ENCODE results near the gene SEPTIN8.

SEPTIN8 gene

DNA sequence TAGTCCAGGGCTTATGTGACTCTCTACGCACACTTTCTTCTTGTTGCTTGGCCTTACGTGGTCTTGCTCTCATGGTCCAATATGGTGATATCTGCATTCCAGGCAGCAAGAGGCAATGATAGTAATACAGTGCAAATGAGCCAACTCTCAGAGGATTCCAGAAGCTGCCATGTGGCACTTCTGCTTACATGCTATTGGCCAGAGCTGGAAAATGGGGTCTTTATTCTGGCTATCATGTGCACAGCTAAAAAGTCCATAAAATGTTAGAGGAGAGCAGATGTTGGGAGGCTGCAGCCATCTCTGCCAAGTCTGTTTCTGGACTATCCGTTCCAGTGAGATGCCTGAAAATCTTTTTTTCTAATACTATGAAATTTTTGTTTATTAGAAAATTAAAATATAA is 2.9 kb upstream of the SEPTIN8 start:
- no peak for DNase-seq

DNA sequence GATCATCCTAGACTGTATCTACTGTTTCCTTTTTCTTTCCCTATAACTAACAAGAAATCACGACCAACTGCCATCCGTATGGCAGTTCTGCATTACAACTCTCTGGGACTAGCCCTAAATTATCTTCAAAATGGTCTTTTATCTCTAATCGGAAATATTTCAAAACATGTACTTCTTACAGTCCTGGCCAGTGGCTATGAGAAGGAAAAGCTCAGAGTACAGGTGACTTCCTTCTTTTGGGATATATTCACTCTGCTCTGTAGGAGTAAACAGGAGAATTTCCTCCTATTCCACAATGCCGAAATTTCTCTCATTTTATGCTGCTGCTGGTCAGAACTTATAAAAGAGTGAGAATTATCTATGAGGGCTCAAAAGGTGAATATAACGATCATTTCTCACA is 1.8 kb upstream of the SEPTIN8 start:
- DNase-seq, result no peak

DNA sequence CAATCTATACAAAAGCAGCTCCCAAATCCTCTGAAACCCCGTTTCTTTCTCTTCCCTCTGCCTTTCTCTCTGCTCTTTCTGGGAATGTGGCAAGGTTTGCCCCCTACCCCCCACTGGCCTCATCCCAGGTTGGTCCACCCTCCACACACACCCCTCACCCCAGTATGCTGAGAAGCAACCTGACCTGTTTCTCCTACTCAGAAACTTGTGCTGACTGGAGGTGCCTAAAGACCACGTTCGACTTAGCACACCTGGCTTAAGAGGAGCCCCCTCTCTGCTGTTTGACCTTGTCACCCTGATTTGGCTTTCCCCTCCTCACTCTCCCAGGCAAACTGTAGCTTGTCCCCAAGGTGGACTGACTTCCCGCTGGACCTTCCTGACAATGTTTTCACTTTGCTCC is 1.1 kb upstream of the SEPTIN8 start:
- DNase-seq, result no peak

DNA sequence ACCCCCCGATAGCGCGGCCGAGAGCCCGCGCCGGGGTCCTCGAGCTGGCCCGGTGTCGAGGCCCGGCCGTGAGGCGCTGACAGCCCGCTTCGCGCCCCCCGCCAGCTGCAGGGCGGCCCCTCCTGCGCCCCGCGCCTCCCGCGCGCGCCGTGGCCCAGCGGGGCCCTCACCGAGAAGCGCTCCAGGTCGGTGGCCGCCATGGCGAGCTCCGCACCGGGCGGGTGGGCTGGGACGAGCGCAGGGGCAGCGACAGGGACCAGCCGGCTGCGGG is 166 bp downstream of the SEPTIN8 start:
- DNase-seq, result no peak

DNA sequence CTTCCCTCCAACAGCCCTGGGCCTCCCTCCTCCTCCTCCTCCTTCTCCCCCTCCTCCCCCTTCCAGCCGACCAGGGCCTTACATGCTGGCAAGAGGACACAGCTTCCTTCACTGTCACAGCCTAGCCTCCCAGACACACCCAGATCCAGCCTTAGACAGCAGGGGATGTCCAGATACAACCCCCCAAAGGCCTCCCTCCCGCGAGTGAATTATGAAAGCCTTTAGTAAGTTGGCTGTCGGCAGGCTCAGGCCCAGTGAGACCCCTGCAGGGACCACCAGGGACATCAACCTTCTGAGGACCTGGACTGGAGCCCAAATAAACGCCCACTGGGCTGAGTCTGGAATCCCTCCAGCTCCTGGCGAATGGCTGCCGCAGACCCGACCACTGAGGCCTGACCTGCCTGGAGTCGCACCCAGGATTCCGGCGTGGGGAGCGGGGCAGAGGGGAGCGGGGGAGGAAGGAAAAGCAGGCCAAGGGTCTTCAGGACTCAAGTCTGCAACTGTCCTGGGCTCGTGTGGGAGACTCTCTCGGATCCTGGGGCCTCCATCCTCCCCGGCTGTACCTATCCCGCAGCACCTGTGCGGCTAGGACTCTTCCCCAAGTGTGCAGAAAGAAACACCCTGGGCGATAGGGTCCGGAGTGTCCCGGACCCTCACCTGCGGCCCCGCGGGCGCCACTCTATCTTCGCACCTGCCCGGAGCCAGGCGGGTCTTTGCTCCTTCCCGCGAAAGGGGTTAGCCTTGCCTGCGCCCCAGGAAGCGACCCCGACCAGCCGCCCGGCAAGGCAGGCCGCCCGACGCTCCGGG is 705 bp downstream of the SEPTIN8 start:
- DNase-seq, result no peak

DNA sequence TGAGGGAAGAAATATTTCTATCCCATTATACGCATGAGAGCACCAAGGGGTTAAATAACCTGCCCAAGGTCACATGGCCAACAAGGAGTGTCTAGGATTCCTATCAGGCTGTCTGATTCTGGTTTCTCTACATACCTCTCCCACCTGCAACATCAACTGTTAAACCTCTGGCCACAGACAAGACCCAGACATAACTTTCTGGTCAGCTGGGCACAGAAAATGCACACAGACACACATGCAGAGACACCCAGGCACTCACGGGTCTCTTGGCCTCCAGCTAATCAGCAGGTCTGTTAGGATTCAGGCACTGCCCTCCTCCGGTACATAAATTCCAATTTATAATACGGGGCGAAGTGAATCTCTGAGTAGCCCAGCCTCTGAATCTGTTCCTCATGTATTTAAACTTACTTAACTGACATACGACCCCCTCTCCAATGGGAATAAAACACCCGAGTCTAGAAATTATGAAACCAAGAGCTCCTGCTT is 1.5 kb downstream of the SEPTIN8 start:
- DNase-seq, result no peak

DNA sequence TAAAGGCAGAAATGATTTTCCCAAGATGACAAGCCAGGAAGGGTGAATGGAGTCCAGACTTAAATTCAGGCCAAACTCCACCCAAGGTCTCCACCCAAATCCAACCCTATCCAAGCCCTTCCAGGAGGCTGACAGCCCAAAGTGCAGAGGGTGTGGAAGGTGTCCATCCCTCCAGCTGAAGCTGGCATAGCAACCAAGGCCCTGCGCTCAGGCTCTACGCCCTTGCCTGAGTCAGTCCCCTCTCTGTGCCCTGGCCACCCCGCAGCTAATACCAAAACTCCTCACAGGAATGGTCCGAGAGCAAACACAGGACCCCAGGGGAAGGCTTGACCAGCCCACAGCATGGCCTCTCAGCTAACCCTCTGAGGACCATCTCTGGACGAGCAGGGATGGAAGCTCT is 2.1 kb downstream of the SEPTIN8 start:
- no peak for DNase-seq

DNA sequence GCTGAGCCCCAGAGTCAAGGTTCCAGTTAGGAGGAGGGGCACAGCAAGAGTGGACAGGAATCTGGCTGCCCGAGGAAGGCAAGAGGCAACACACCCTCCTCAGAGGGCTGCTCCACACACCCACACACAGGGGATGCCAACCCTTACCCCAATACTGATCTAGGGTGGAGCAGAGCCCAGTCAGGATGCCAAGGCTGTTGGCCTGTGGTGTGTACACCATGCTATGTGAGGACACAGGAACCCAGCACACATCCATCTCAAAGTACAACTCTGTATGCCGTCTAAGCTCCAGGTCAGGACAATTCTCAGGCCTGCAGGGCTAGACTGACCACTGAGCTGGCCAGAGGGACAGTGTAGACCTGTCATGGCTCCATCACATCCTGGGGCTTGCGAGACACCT is 2.6 kb downstream of the SEPTIN8 start:
- DNase-seq, result no peak

DNA sequence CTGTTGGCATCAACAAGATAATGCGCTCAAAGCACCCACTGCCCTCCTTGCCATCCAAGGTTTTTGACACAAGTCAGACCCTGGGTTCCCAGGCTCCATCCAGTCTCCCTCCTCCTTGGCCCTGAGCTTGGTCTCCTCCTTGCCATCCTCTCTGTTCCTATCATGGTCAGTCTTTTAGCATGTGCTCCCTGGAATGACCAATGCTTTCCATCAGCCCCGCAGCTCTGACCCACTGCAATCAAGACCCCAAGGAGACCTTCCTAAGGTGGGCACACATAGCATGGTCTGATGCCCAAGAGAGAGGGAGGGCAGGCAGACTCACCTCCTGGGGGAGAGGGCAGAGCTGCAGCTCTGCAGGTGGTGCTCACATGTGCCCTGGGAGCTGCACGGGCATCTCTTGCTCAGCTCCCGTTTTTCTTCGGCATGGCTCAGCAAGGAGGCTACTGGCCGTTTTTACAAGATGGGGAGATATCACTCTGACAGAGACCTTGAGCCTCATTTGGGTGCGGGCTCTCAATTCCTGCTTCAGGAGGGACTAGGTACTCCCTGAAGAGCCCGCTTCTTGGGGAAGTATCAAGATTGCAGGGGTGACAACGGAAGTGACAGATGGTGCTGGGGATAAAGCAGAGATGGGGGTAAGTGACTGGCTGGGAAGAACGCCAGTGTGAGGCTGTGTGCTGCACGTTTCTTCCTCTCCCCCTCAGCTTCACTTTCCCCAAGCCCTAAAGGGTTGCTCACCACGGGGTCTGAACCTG is 3.3 kb downstream of the SEPTIN8 start:
- no peak for DNase-seq

DNA sequence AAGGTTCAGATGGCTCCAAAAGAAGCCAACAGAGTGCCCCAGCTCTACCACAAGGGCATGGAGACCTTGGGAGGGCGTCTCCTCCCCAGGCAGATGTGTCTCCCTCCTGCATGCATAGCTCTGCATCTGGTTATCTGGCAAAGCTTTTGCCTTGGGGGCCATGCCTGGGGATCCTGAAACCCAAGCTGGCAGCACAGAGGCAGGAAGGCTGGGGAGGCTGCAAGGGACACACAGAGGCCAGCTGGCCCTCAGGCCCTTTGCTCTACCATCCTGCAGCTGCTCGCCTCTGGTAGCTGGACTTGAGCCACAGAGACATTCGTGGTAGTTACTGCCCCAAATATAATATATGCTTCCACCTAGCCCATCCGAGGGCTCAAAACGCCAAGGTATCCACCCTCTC is 3.9 kb downstream of the SEPTIN8 start:
- no peak for DNase-seq

DNA sequence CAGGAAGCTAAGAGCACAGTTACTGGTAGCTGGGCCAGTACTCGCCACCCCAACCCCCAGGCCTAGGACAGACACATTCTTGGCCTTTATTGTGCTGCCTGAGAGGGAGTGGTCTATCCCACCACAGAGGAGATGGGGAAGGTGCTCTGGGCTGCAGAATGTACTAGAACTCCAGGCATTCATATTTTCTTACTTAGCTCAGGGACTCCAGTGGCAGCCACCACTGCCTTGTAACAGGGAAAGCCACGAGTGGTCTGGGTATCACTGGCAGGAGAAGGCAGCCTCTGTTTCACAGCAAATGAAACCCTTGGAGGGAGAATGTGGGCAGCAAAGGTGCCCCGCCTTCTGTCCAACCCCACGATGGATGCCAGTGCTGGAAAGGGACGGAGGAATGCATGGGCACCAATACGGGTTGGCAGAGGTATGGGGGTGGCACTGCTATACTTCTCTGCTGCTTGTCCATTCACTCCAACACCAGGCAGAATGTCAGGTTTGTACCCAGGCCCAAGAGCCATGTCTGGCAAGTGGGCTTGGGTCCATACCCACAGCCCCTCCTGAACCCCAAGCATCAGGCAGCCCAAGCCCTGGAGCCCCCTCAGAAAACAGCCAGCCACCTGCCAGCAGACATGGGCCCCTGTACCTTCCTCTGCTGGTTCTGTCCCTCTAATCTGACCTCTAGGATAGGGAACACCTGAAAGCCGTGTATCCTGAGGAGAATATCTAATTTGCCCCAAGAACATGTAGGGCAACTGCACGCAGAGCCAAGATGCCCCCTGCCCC is 4.6 kb downstream of the SEPTIN8 start:
- no peak for DNase-seq

DNA sequence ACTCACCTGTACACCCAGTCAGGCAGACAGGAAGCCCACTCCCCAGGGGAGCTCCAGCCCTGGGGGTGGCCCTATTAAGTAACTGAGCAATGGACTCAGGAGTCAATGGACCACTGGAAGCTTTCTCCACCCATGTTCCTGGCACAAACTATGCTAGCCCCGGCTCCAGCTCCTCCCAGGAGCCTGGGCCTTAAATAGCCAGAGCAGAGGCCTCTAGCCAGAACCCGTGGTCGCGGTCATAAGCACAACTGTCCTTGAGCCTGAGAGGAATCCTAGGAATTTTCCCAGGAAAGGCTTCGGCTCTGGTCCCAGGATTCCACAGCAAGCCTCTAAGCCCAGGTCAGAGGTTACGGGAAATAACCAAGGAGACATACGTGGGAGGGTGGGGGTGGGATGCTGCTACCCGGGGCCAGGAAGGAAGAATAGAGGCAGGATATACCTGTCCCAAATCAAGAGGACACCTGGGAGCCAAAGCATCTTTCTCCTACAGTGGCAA is 5.5 kb downstream of the SEPTIN8 start:
- DNase-seq, result no peak

DNA sequence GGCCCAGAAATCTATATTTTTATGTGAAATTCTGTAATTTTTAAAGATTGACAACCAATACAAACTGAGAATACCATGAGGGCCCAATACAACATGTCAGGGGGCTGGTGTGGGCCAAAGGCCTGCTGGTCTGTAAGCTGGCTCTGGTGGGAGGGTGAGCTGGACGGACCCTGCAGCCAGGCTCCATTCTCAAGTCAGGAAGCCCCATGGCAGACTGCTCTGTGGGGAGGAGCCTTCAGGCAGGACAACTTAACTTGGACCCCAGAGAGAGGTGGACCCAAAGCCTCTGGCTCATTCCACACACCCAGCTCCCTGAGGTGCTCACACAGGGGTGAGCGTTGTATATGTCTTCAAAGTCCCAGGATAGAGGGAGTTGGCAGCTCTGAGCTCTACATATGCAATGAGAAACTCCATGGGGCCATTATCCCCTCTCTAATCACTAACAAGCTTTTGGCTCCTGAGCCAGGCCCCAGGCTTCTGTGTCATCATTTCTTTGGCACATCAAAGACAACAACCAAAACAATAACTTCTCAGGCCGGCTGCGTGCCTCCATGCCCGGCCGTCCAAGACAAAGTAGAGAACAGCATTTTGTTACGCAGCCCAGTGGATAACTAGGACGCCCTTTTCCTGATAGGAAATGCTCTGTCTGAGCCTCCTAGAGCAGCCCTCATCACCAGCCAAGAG is 6.4 kb downstream of the SEPTIN8 start:
- DNase-seq, result no peak

DNA sequence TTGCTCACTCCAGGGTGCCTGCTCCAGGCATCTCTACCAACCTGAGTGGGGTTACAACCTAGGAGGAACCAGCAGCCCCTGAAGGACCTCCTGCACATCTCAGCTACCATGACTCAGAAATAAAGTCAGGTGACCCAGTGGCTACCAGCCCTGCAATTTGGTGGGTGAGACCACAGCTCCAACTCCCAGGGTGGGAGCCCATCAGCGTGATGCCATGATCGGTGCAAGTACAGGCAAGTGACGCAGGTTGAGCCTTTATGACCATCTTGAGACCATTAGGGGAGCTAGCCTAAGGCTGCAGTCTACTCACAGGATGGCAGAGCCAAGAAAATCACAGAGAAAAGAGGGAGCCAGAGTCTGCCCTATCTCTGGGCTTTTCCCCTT is 8.6 kb downstream of the SEPTIN8 start:
- no peak for DNase-seq

DNA sequence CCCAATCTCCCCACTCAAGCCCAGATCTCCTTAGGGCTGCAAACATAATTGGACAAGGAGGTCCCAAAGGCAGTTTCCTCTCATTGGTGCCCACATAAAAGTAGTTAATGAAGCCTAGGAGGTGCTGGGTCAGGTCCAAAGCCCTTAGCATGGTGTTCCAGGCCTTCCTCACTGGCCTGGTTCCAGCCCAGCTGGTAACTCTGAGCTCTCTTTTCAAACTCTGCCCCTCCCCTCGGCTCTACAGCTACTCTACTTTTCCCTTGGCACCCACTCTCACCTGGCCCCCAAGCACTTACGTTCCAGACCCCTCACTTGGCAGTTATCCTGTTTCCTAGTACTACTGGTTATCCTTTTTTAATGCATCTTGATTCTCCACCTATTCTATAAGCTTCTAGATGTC is 9.9 kb downstream of the SEPTIN8 start:
- DNase-seq, result no peak

DNA sequence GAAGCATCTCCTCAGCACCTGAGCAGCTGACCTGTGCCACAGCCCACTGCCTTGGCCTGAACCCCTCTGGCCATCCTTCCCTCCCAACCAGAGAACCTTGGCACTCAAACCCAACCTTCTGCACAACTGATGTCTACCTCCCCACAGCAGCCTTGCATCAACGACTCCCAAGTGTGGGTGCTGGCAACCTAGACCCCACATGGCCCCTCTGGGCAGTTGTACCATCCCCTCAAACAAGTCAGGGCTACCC is 10.3 kb downstream of the SEPTIN8 start:
- no peak for DNase-seq

DNA sequence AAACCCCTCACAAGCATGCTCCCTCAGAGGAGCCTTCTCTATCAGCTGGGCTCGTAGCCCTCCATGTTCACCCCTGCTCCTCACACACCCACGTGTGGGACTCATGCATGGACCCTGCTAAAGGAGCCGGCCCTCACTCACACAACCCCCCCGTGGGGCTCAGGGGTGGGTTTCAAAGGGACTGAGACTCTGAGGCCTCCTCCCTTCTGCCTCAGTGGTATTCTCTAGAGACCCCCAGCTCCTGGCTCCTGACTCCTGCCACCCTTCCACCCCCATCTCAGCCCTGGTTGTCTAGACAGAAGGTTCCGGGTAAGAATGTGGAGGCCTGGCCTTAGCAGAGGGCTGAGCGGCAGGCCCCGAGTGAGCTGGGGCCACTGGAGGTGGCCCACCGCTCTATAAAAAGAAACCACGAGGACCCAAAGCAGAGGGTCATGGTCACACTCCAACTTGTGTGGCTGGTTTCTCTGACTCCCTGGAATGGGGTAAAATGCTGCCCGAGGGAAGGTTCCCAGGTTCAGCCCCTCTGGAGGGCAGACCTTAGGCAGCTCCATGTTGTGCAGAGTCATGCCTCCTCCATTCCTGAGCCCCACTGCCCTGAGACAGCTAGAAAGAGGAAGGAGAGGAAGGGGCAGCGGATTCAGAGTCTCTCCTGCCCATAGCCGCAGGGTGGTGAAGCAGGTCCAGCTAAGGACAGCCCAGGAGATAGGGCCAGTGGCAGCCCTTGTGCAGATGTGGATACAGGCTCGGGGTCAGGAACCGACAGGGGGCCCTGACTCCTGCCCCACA is 10.8 kb downstream of the SEPTIN8 start:
- DNase-seq, result no peak

DNA sequence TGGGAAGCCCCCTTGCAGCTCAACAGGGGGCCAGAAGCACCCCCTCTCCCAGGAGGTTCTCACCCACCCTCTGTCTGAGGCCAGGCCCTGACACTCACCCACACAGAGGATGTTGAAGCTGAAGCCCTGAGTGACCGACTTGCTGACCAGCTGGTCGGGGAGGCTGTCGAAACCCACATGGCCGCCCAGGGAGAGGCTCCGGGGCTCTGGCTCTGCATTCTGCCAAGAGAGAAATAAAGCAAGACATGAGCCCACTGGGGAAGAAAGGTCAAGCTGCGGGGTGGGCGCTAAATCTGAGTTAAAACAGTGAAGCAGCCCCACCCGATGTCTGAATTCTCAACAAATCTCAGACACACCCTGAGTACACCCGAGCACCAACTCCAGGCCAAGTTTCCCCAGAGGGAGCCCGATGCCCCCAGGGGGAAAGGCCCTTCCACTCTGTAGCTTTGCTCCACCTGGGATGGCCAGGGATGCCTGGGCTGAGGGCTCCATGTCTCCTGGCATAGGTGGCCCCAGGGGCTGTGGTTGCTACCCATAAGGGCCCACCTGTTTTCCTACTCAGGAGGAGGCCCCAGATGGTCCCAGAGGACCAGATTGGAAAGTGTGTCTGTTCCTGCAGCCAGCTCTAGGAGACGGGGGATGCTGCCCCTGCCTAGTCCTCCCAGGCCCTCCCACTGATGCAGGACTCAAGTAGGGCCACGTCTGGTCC is 11.6 kb downstream of the SEPTIN8 start:
- DNase-seq, result no peak

DNA sequence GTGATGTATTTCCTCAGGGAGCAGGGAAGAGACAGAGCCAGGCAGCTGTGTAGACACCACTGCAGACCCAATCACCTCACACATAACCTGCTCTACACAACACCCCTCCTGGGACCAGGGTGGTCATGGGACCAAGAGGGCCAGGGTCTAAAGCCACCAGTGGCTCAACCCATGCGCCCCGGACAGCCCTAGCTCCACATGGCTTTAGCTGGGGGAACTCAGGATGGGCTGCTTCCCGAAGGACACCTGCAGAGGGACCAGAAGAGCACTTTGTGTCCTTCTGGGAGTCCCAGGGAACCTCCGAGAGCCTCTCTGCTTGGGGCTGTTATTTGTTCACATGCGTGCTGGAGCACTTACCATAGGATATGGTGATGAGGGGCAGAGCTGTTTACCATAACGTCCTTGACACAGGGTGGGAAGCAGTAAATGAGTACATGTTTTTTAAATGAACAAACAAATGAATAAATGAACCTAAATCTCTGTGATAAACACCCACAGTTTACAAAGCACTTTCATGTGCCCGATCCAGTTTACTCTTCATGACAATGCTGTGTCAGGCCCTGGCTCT is 12.3 kb downstream of the SEPTIN8 start:
- no peak for DNase-seq

DNA sequence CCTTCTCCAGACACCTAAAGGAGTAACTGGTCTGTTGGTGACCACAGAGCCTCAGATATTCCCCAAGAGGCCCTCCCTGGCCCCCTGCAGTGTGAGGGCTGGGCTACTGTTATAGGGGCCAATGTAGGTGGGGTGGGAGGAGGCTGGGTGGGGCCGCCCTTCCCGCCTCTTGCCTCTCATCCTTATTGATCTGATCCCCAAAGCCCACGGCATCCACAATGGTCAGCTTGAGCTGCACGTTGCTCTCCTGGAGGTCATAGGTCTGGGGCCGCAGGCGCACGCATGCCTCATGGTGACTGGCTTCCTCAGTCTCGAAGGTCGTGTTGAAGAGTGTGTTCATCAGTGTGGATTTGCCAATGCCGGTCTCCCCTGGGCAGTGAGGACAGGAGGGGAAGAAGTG is 13.0 kb downstream of the SEPTIN8 start:
- no peak for DNase-seq

DNA sequence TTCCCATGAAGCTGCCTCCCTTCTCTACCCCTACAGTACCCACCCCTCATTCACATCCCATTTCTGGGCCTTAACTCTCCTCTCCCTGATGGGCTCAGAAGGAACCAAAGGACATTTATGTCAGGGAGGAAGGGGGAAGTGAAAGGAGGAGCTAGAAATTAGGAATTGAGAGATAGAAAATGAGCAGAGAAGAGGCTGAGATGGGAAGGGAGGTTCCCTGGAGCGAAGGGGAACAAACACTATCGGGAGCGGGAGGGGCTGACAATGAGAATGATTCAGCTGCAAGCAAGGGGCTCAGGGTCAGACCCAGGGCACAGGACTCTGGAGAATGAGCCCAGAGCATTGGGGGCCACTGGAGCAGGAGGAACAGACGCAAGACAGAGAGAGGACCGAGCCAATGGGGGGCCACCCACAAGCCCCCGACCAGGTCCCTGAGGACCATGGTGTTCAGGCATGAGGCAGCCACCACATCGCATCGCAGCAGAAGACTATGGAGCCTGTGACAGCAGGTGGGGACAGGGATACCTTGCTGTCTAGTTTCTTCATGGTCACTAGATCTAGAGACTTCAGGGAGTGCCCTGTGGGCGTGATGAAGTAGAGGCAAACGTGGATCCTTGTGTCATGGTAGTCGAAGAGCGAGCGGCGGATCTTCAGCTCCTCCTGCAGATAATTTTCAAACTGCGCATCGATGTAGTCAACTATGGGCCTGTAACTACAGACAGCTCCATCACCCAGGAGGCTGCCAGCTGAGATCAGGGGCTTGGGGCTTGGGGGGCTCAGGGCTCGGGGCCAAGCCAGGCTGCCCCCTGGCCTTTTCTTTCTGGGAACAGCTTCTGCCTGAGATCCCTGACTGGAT is 13.6 kb downstream of the SEPTIN8 start:
- no peak for DNase-seq

Data from NCI-H1417 treated with DMSO at 0.1 percent for 48 hours (cell line).